Progenitor cell of endocrine pancreas (in vitro differentiated cells): ENCODE results near the gene TBC1D16. TPM values are rescaled to one million over a fixed set of nuclear protein-coding genes. Genes with fewer than 3 reads are reported as not detected.

Experiments used
- DNase-seq: peaks from one replicate; pipeline ENCODE4 v3.0.0; 2021; ENCODE audit warnings: low spot score; ENCODE audit not compliant: unreplicated experiment
- H3K27ac Mint-ChIP-seq: 2 replicates; pipeline ENCODE4 v1.8.0; 2021; ENCODE audit warnings: mild to moderate bottlenecking, moderate library complexity, mixed read lengths
- H3K27me3 Mint-ChIP-seq: 2 replicates; pipeline ENCODE4 v1.8.0; 2021; ENCODE audit warnings: mixed read lengths
- H3K36me3 Mint-ChIP-seq: 2 replicates; pipeline ENCODE4 v1.8.0; 2022; ENCODE audit warnings: mixed read lengths; ENCODE audit not compliant: insufficient read depth
- H3K4me1 Mint-ChIP-seq: 2 replicates; pipeline ENCODE4 v1.8.0; 2021; ENCODE audit warnings: low read depth, mixed read lengths
- H3K4me3 Mint-ChIP-seq: 2 replicates; pipeline ENCODE4 v1.8.0; 2021; ENCODE audit warnings: low read depth, mild to moderate bottlenecking, moderate library complexity, mixed read lengths
- H3K9me3 Mint-ChIP-seq: 2 replicates; pipeline ENCODE4 v1.8.0; 2021; ENCODE audit warnings: low read depth, mixed read lengths
- total RNA-seq: library from RNA; stranded (reverse); gene quantifications from 2 replicates; pipeline ENCODE4 v1.2.1, GENCODE V29; 2021
- TF ChIP-seq, protein P1 (sequence below): fragments of 200-600 bp; sonication (generic); IDR thresholded peaks from one replicate; pipeline ENCODE4 v1.5.0; 2021; ENCODE audit warnings: antibody characterized with exemption, mild to moderate bottlenecking; ENCODE audit not compliant: unreplicated experiment

Gene TBC1D16
- total RNA-seq, 1 donor from 2014 or later: 85.1 TPM

GRCh38 chr17:79907217-79907715, 128.4 kb downstream of the TBC1D16 start:
- DNase-seq: no peak
- Mint-ChIP-seq H3K27me3 (peaks cover 24% of the 10 kb centered on the region), H3K27ac (no peak overlapping the region), H3K4me3 (no peak overlapping the region), H3K9me3 (no peaks in the 10 kb centered on the region), H3K36me3 (no peaks in the 10 kb centered on the region), H3K4me1 (no peaks in the 10 kb centered on the region)
- TF ChIP-seq, protein P1, sequence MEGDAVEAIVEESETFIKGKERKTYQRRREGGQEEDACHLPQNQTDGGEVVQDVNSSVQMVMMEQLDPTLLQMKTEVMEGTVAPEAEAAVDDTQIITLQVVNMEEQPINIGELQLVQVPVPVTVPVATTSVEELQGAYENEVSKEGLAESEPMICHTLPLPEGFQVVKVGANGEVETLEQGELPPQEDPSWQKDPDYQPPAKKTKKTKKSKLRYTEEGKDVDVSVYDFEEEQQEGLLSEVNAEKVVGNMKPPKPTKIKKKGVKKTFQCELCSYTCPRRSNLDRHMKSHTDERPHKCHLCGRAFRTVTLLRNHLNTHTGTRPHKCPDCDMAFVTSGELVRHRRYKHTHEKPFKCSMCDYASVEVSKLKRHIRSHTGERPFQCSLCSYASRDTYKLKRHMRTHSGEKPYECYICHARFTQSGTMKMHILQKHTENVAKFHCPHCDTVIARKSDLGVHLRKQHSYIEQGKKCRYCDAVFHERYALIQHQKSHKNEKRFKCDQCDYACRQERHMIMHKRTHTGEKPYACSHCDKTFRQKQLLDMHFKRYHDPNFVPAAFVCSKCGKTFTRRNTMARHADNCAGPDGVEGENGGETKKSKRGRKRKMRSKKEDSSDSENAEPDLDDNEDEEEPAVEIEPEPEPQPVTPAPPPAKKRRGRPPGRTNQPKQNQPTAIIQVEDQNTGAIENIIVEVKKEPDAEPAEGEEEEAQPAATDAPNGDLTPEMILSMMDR: no peak

DNA sequence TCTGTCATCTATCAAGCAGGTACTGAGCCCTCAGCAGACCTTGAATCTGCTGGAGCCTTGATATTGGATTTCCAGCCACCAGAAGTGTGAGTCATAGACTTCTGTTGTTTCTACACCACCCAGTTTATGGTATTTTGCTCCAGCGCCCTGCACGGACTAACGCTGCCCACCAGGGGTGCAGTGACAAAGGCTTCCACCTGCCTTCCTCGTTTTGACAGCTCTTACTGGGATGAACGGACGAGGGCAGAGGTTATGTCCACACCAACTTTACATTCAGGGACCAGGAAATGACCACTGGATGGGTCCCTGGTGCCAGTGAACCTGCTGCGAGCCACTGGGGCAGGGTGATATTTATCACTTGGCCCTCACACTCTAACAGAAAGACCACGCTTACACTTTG, 129.8 kb downstream of the TBC1D16 start:
- no peaks in the 10 kb centered on the region for H3K4me1 Mint-ChIP-seq
- H3K4me3 Mint-ChIP-seq: no peak overlapping the region
- H3K36me3 Mint-ChIP-seq: no peaks in the 10 kb centered on the region
- peaks cover 23% of the 10 kb centered on the region for H3K27me3 Mint-ChIP-seq
- TF ChIP-seq, protein P1: peak; percentile 52
- H3K27ac Mint-ChIP-seq: no peak overlapping the region
- H3K9me3 Mint-ChIP-seq: no peaks in the 10 kb centered on the region
- no peak for DNase-seq

- no peaks in the 10 kb centered on the region for H3K36me3 Mint-ChIP-seq
Measured at GRCh38 chr17:79904865-79905264, 130.8 kb downstream of the TBC1D16 start.

DNA sequence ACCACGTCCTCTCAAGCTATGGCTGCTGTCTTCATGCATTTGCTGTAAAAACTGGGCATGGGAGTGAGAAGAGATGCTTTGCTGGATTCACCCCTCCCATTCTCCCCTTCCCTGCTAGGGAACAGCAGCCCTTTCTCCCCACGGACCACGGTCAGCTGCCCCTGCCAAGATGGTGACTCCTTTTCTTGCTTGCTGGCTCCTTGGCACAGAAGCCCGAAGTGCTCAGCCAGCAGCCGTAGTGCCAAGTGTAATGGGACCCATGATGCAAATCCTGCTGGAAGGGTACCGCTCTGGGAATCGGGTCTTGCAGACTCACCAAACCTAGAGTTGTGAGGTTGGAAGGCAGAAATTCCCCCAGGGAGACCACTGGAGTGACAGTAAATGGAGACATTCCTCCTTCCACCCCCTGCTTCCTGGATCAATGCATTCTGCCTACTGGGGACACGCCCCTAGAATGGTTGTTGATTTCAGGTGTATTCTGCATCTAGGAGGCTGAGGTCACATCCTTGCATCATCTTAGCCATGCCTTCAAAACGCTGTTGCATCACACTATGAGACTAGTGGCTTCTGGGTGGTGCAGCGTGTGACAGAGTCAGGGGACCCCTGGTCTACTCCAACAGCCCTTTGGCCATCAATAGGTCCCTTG, 133.4 kb downstream of the TBC1D16 start:
- DNase-seq: no peak
- no peak overlapping the region for H3K4me3 Mint-ChIP-seq

More at GRCh38 chr17:79904865-79905264, 130.8 kb downstream of the TBC1D16 start:
- H3K27ac Mint-ChIP-seq: no peak overlapping the region
- no peak for DNase-seq
- H3K9me3 Mint-ChIP-seq: no peaks in the 10 kb centered on the region
- no peak overlapping the region for H3K4me3 Mint-ChIP-seq
- TF ChIP-seq, protein P1: no peak
- peaks cover 19% of the 10 kb centered on the region for H3K27me3 Mint-ChIP-seq
- no peaks in the 10 kb centered on the region for H3K4me1 Mint-ChIP-seq

DNA sequence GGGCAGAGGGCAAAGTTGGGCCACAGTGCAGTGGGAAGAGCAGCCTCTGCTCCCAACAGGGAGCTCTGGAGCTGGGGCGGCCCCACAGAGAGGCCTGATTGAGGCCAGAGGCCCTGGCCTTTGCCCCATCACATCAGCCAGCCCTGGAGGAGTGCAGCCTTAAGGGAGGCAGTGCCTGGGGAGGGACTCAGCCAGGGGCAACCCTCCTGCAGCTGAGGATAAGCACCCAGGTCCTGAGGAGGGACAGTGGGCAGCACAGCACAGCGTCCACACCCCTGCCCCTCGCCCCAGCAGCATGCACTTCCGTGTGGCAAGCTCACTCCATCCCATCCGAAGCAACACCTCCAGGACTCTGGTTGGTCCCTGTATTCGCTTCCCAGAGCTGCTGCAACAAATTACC, 134.5 kb downstream of the TBC1D16 start:
- TF ChIP-seq, protein P1: no peak
- no peak overlapping the region for H3K4me3 Mint-ChIP-seq
- peaks cover 6% of the 10 kb centered on the region for H3K9me3 Mint-ChIP-seq
- no peaks in the 10 kb centered on the region for H3K36me3 Mint-ChIP-seq
- peaks cover 7% of the 10 kb centered on the region for H3K4me1 Mint-ChIP-seq
- peaks cover 18% of the 10 kb centered on the region for H3K27me3 Mint-ChIP-seq
- no peak for DNase-seq
- H3K27ac Mint-ChIP-seq: no peak overlapping the region

More for the DNA sequence above, 133.4 kb downstream of the TBC1D16 start:
- Mint-ChIP-seq H3K27ac (no peak overlapping the region), H3K4me1 (peaks cover 4% of the 10 kb centered on the region), H3K9me3 (peaks cover 6% of the 10 kb centered on the region), H3K27me3 (peaks cover 19% of the 10 kb centered on the region), H3K36me3 (no peaks in the 10 kb centered on the region)
- TF ChIP-seq, protein P1: no peak
